ENCODE results near the gene BNC2.
A peak's percentile ranks its signal among the peaks of the same experiment; 100 is the strongest.

Gene BNC2

GRCh38 chr9:16752601-16753000 lies 117.9 kb downstream of the BNC2 start:
- Histone ChIP-seq H3K36me3 (ENCODE audit: insufficient read depth, low read length) (no peaks in the 10 kb centered on the region), H3K9me3 (ENCODE audit: low read depth, low read length) (no peaks in the 10 kb centered on the region), H3K27ac (peak overlapping the region; percentile 57), H3K9ac (ENCODE audit: insufficient read length) (no peak overlapping the region), H3K4me3 (no peak overlapping the region)
- DNase-seq (ENCODE audit: low read depth, low spot score), result no peak
- no peak for TF ChIP-seq POLR2AphosphoS5 (IDR thresholded peaks at IDR 0.05; ENCODE audit: borderline replicate concordance, low read depth, low read length)

DNA sequence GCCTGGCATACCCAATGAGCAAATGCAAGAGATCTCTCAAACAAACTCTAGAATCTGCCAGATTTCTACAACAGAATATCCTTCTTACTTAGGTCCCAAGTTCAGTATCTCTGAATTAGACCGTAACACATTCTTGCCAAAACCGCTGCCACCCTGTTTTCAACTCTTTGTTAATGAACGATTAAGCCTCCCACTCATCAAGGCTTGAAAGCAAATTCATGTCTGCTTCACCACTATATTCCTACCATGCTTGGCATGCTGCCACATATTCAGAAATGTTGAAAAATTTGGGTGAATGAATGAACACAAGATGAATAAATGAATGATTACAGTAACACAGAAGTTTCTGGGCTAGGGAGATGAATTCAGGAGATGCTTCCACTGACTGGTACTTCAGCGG lies 119.9 kb downstream of the BNC2 start:
- H3K9me3 ChIP-seq (ENCODE audit: low read depth, low read length), result no peaks in the 10 kb centered on the region
- DNase-seq (ENCODE audit: low read depth, low spot score), result no peak
- no peak overlapping the region for H3K9ac ChIP-seq (ENCODE audit: insufficient read length)
- H3K27ac ChIP-seq, result no peak overlapping the region
- no peaks in the 10 kb centered on the region for H3K36me3 ChIP-seq (ENCODE audit: insufficient read depth, low read length)
- H3K4me3 ChIP-seq, result no peak overlapping the region
- TF ChIP-seq EZH2 (IDR thresholded peaks at IDR 0.05) (no peak), FOXP2 (optimal IDR thresholded peaks at IDR 0.05; ENCODE audit: control extremely low read depth, extremely low read length, insufficient read depth) (no peak), POLR2AphosphoS5 (IDR thresholded peaks at IDR 0.05; ENCODE audit: borderline replicate concordance, low read depth, low read length) (no peak)

GRCh38 chr9:16745359-16745758 lies 125.1 kb downstream of the BNC2 start:
- H3K27ac ChIP-seq, result no peak overlapping the region
- H3K9me3 ChIP-seq (ENCODE audit: low read depth, low read length), result no peaks in the 10 kb centered on the region
- no peak for DNase-seq (ENCODE audit: low read depth, low spot score)
- TF ChIP-seq FOXP2 (optimal IDR thresholded peaks at IDR 0.05; ENCODE audit: control extremely low read depth, extremely low read length, insufficient read depth) (no peak), POLR2AphosphoS5 (IDR thresholded peaks at IDR 0.05; ENCODE audit: borderline replicate concordance, low read depth, low read length) (no peak), EZH2 (IDR thresholded peaks at IDR 0.05) (no peak)
- no peaks in the 10 kb centered on the region for H3K36me3 ChIP-seq (ENCODE audit: insufficient read depth, low read length)
- no peak overlapping the region for H3K9ac ChIP-seq (ENCODE audit: insufficient read length)
- H3K4me3 ChIP-seq, result no peak overlapping the region

- TF ChIP-seq POLR2AphosphoS5 (IDR thresholded peaks at IDR 0.05; ENCODE audit: borderline replicate concordance, low read depth, low read length) (no peak), FOXP2 (optimal IDR thresholded peaks at IDR 0.05; ENCODE audit: control extremely low read depth, extremely low read length, insufficient read depth) (no peak), EZH2 (IDR thresholded peaks at IDR 0.05) (no peak)
- H3K36me3 ChIP-seq (ENCODE audit: insufficient read depth, low read length), result no peaks in the 10 kb centered on the region
- H3K4me3 ChIP-seq, result no peak overlapping the region
- DNase-seq (ENCODE audit: low read depth, low spot score), result no peak
- H3K27ac ChIP-seq, result no peak overlapping the region; the same call in 1 of the 2 replicates
- H3K9me3 ChIP-seq (ENCODE audit: low read depth, low read length), result no peaks in the 10 kb centered on the region
- no peak overlapping the region for H3K9ac ChIP-seq (ENCODE audit: insufficient read length)
Observed at GRCh38 chr9:16744394-16744793, 126.1 kb downstream of the BNC2 start.

DNA sequence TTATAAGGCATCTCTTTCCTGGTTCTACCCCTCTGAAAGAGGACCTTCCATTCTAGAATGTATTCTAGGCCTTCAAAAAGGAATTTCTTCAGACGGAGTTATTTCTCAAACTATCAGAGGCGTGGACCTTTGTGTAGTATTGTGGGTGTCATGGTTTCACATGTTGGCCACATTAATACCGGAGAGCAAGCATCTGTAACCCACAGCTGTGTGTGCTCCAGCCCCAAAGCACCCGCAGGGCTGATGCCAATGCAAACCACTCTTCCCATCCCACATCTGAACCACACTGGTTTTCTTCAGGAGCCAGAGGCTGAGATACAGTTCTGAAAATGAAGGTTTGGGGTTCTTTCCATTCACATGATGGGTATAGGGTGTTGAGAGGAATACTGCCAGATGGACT lies 127.1 kb downstream of the BNC2 start:
- no peak for DNase-seq (ENCODE audit: low read depth, low spot score)
- H3K36me3 ChIP-seq (ENCODE audit: insufficient read depth, low read length), result no peaks in the 10 kb centered on the region
- H3K9me3 ChIP-seq (ENCODE audit: low read depth, low read length), result no peaks in the 10 kb centered on the region
- H3K4me3 ChIP-seq, result no peak overlapping the region
- no peak overlapping the region for H3K9ac ChIP-seq (ENCODE audit: insufficient read length)
- TF ChIP-seq FOXP2 (optimal IDR thresholded peaks at IDR 0.05; ENCODE audit: control extremely low read depth, extremely low read length, insufficient read depth) (no peak), POLR2AphosphoS5 (IDR thresholded peaks at IDR 0.05; ENCODE audit: borderline replicate concordance, low read depth, low read length) (no peak), EZH2 (IDR thresholded peaks at IDR 0.05) (no peak)
- H3K27ac ChIP-seq, result no peak overlapping the region

DNA sequence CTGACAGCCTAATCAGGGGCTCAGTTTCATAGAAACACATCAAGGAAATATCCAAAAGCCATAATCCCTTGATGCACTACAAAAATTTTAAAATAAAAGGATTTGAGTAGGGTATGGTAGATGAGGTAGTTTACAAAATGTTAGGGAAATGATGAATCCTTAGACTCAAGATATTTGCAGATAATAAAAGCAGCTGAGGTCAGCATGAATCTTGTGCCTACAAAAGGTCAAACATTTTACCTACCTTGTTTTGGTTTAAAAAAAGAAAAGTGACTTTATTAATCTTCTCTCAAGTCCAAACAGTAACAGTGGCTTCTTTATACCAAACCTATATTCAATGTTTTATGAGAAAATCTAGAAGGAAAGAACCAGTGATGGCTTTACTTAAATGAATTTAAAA lies 135.5 kb downstream of the BNC2 start:
- Histone ChIP-seq H3K9me3 (ENCODE audit: low read depth, low read length) (no peaks in the 10 kb centered on the region), H3K27ac (no peak overlapping the region), H3K4me3 (no peak overlapping the region), H3K9ac (ENCODE audit: insufficient read length) (no peak overlapping the region), H3K36me3 (ENCODE audit: insufficient read depth, low read length) (no peaks in the 10 kb centered on the region)
- DNase-seq (ENCODE audit: low read depth, low spot score), result no peak
- TF ChIP-seq FOXP2 (optimal IDR thresholded peaks at IDR 0.05; ENCODE audit: control extremely low read depth, extremely low read length, insufficient read depth) (no peak), POLR2AphosphoS5 (IDR thresholded peaks at IDR 0.05; ENCODE audit: borderline replicate concordance, low read depth, low read length) (no peak), EZH2 (IDR thresholded peaks at IDR 0.05) (no peak)

DNA sequence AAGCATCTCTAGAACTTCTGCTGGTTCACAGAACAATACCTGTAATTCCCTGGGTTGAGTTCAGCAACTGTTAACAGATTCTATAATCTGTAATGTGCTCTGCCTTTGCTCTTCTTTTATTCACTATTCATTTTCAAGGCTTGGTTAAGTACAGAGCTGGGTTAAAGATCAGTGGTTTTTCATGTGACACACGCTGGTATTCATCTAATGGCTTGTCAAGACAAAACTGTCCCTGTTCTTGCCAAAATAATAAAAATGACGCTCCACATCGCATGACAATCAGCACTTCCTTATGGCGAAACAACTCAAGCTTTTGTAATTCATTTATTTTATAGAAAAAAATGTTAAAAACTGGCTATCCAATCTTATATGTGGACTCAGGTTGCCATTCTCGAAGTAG lies 137.9 kb downstream of the BNC2 start:
- TF ChIP-seq POLR2AphosphoS5 (IDR thresholded peaks at IDR 0.05; ENCODE audit: borderline replicate concordance, low read depth, low read length), result no peak
- no peak for TF ChIP-seq EZH2 (IDR thresholded peaks at IDR 0.05)
- TF ChIP-seq FOXP2 (optimal IDR thresholded peaks at IDR 0.05; ENCODE audit: control extremely low read depth, extremely low read length, insufficient read depth), result no peak
- H3K36me3 ChIP-seq (ENCODE audit: insufficient read depth, low read length), result no peaks in the 10 kb centered on the region
- peak overlapping the region; percentile 81 for H3K27ac ChIP-seq
- peak overlapping the region; percentile 31 for H3K9ac ChIP-seq (ENCODE audit: insufficient read length)
- no peak for DNase-seq (ENCODE audit: low read depth, low spot score)
- H3K9me3 ChIP-seq (ENCODE audit: low read depth, low read length), result no peaks in the 10 kb centered on the region
- H3K4me3 ChIP-seq, result peak overlapping the region; percentile 46

DNA sequence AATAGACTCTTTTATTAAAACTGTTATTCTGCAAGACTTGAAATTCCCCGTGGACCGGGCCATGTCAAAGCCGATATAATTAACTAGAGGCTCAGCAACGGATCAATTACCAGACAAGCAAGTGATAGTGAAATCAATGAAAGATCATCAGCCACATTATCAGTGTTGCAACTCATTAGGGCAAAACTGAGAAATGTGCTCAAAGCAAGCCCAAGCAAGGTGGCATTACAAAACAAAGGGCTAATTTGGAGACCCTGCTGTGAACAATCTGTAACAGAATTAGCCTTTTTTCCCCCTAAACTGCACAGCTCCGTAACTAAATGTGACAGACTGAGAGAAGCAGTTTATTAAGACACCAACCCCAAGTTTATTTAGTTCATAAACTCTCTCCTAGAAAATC lies 140.3 kb downstream of the BNC2 start:
- H3K36me3 ChIP-seq (ENCODE audit: insufficient read depth, low read length), result no peaks in the 10 kb centered on the region
- no peak for DNase-seq (ENCODE audit: low read depth, low spot score)
- TF ChIP-seq EZH2 (IDR thresholded peaks at IDR 0.05) (no peak), POLR2AphosphoS5 (IDR thresholded peaks at IDR 0.05; ENCODE audit: borderline replicate concordance, low read depth, low read length) (no peak), FOXP2 (optimal IDR thresholded peaks at IDR 0.05; ENCODE audit: control extremely low read depth, extremely low read length, insufficient read depth) (no peak)
- no peak overlapping the region for H3K9ac ChIP-seq (ENCODE audit: insufficient read length)
- no peaks in the 10 kb centered on the region for H3K9me3 ChIP-seq (ENCODE audit: low read depth, low read length)
- H3K4me3 ChIP-seq, result no peak overlapping the region
- peak overlapping the region; percentile 23; the same call in 1 of the 2 replicates for H3K27ac ChIP-seq

DNA sequence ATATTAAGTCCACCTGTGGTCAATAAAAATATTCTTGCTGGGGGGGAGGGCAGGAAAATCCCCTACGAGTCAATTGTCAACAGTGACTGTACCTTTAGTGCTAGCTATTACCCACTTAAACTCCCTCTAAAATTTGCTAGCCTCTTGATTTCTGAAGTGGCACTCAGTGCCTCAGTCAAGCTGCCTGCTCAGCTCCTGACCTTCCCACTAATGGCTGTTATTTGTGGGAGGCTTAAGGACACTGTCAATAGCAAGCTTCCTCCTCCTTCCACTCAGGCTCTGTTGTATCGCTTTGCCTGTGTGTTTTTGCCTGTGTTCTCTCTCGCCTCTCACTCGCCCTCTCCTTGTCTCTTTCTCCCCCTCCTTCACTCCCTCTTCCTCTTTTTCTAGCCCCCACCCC lies 140.8 kb downstream of the BNC2 start:
- peak overlapping the region; percentile 50; the same call in 1 of the 2 replicates for H3K27ac ChIP-seq
- H3K4me3 ChIP-seq, result no peak overlapping the region
- no peak overlapping the region for H3K9ac ChIP-seq (ENCODE audit: insufficient read length)
- no peaks in the 10 kb centered on the region for H3K9me3 ChIP-seq (ENCODE audit: low read depth, low read length)
- H3K36me3 ChIP-seq (ENCODE audit: insufficient read depth, low read length), result no peaks in the 10 kb centered on the region
- no peak for TF ChIP-seq POLR2AphosphoS5 (IDR thresholded peaks at IDR 0.05; ENCODE audit: borderline replicate concordance, low read depth, low read length)
- no peak for TF ChIP-seq EZH2 (IDR thresholded peaks at IDR 0.05)
- TF ChIP-seq FOXP2 (optimal IDR thresholded peaks at IDR 0.05; ENCODE audit: control extremely low read depth, extremely low read length, insufficient read depth), result no peak
- DNase-seq (ENCODE audit: low read depth, low spot score), result no peak
